ENCODE measurements around the gene PCSK5.

DNA sequence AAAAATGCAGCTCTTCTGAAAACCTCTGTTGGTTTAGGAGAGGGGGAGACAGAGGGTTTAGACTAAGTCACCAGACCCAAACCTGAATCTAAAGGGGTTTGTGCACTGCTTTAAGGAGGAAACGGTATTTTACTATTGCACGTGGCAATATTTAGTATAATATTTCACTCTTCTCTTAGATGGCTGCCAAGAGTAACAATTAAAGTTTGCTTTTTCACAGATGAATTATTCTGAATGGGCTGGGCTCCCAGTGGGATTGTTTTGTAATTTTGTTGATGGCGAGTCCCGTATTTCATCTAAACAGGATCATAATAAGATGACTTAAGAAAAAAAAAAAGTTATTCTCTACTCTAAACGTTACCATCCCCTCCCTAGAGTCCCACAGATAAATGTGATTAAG lies 245.4 kb downstream of the PCSK5 start:
- TF ChIP-seq, protein P1, sequence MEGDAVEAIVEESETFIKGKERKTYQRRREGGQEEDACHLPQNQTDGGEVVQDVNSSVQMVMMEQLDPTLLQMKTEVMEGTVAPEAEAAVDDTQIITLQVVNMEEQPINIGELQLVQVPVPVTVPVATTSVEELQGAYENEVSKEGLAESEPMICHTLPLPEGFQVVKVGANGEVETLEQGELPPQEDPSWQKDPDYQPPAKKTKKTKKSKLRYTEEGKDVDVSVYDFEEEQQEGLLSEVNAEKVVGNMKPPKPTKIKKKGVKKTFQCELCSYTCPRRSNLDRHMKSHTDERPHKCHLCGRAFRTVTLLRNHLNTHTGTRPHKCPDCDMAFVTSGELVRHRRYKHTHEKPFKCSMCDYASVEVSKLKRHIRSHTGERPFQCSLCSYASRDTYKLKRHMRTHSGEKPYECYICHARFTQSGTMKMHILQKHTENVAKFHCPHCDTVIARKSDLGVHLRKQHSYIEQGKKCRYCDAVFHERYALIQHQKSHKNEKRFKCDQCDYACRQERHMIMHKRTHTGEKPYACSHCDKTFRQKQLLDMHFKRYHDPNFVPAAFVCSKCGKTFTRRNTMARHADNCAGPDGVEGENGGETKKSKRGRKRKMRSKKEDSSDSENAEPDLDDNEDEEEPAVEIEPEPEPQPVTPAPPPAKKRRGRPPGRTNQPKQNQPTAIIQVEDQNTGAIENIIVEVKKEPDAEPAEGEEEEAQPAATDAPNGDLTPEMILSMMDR (IDR thresholded peaks at IDR 0.05; ENCODE audit: low read length) = no peak
- no peak for TF ChIP-seq EZH2phosphoT487 (IDR thresholded peaks at IDR 0.05; ENCODE audit: low read length)
